Testis (tissue), 2 donors: ENCODE results near the gene TSC22D3.

ENCODE experiments used
- CTCF ChIP-seq, 3 experiments: fragments of 450-650 bp in 2 of 3; fragments of 200-600 bp in 1 of 3; sonication (generic) in 1 of 3; IDR thresholded peaks; one replicate each; pipeline ENCODE4 v1.5.1; 2016 to 2019; ENCODE audit warnings: antibody characterized with exemption in 3 of 3, mild to moderate bottlenecking in 2 of 3, moderate library complexity in 1 of 3
- POLR2A ChIP-seq: fragments of 450-650 bp; IDR thresholded peaks from one replicate; pipeline ENCODE4 v1.6.1; 2017; ENCODE audit warnings: antibody characterized with exemption, mild to moderate bottlenecking, moderate library complexity

- TF ChIP-seq CTCF (IDR thresholded peaks at IDR 0.05) (no peak), POLR2A (no peak)
Observed at GRCh38 chrX:107701493-107702121, 74.0 kb downstream of the TSC22D3 start.
